ENCODE measurements around the gene USP32.
A peak's percentile ranks its signal among the peaks of the same experiment; 100 is the strongest.
"Not testable (repeated sequence)": the region's sequence is repeated elsewhere in the genome, so short reads cannot be mapped to it uniquely, and the experiment has no call there.

Gene USP32

DNA sequence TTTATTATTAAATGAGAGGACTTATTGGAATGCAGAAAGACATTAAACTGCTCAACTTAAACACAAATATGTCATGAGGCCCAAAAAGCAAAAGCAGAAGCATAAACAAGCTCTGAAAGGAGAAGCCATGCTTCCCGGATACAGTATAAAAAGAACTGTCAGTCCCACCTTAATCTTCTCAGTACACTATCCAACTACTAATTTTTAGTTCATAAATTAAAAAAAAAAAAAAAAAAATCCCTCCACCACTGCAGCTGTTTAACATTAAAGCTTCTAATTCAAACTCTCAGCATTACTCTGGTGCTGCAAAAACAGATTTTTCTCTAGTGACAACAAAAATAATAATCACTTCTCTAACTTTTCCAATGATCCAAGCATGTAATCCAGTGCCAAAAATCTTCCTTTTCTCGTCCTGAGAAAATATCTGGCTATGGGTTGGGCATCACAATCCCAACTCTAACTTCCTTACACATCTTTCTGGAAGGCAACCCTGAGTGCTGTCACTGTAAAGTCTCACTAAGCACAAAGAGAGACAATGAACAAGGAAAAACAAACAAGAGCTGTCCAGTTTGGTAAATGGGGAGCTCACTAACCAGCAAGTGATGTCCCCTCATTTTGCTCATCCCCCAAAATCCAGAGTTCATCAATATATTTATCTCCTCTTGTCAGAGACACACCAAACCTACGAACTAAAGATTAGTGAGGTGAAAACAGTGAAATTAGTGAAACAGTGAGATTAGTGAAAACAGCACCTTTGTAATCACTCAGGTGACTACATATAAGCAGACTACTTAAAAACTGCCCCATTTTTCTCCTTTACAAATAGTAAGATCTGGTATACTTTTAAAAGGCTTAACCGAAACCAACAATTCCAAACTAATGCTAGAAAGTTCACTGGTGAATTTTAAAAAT lies 5.5 kb downstream of the USP32 start:
- Histone ChIP-seq H4K20me1 (ENCODE audit: insufficient read depth, low read length, poor library complexity, severe bottlenecking) (peaks cover 50% of the 10 kb centered on the region), H3K27me3 (ENCODE audit: insufficient read depth, low read length, poor library complexity, severe bottlenecking) (no peaks in the 10 kb centered on the region), H3K36me3 (ENCODE audit: insufficient read depth, low read length) (no peaks in the 10 kb centered on the region), H3K79me2 (ENCODE audit: insufficient read depth, low read length) (peaks cover 99% of the 10 kb centered on the region), H3K4me2 (ENCODE audit: low read depth, low read length, poor library complexity, severe bottlenecking) (peak overlapping the region; percentile 80), H2AFZ (ENCODE audit: low read length) (no peak overlapping the region), H3K4me3 (ENCODE audit: low read length, poor library complexity, severe bottlenecking) (peak overlapping the region; percentile 69), H3K4me1 (ENCODE audit: insufficient read depth, low read length, poor library complexity, severe bottlenecking) (peaks cover 71% of the 10 kb centered on the region), H3K9me2 (replicated peaks; ENCODE audit: low read depth, low read length) (no peaks in the 10 kb centered on the region), H3K9ac (ENCODE audit: low read depth, low read length, poor library complexity, severe bottlenecking) (peak overlapping the region; percentile 67), H3F3A (ENCODE audit: low read depth) (peaks cover 8% of the 10 kb centered on the region; the same call in 1 of the 2 replicates), H3K9me3 (ENCODE audit: insufficient read depth, low read depth, low read length) (no peaks in the 10 kb centered on the region)
- no peak for TF ChIP-seq EZH2phosphoT487 (IDR thresholded peaks at IDR 0.05; ENCODE audit: borderline replicate concordance)
- TF ChIP-seq, protein P1, sequence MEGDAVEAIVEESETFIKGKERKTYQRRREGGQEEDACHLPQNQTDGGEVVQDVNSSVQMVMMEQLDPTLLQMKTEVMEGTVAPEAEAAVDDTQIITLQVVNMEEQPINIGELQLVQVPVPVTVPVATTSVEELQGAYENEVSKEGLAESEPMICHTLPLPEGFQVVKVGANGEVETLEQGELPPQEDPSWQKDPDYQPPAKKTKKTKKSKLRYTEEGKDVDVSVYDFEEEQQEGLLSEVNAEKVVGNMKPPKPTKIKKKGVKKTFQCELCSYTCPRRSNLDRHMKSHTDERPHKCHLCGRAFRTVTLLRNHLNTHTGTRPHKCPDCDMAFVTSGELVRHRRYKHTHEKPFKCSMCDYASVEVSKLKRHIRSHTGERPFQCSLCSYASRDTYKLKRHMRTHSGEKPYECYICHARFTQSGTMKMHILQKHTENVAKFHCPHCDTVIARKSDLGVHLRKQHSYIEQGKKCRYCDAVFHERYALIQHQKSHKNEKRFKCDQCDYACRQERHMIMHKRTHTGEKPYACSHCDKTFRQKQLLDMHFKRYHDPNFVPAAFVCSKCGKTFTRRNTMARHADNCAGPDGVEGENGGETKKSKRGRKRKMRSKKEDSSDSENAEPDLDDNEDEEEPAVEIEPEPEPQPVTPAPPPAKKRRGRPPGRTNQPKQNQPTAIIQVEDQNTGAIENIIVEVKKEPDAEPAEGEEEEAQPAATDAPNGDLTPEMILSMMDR (conservative IDR thresholded peaks at IDR 0.05; ENCODE audit: low read length): no peak

DNA sequence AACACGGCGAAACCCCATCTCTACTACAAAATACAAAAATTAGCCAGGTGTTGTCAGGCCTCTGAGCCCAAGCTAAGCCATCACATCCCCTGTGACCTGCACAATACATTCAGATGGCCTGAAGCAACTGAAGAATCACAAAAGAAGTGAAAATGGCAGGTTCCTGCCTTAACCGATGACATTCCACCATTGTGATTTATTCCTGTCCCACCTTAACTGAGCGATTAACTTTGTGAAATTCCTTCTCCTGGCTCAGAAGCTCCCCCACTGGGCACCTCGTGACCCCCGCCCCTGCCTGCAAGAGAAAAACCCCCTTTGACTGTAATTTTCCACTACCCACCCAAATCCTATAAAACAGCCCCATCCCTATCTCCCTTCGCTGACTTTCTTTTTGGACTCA lies 7.0 kb downstream of the USP32 start:
- not testable (repeated sequence) for H3K4me3 ChIP-seq (ENCODE audit: low read length, poor library complexity, severe bottlenecking); H3K9me2 ChIP-seq (replicated peaks; ENCODE audit: low read depth, low read length); H3K36me3 ChIP-seq (ENCODE audit: insufficient read depth, low read length); H3K9me3 ChIP-seq (ENCODE audit: insufficient read depth, low read depth, low read length); H3F3A ChIP-seq (ENCODE audit: low read depth); H3K27me3 ChIP-seq (ENCODE audit: insufficient read depth, low read length, poor library complexity, severe bottlenecking); H2AFZ ChIP-seq (ENCODE audit: low read length); H3K9ac ChIP-seq (ENCODE audit: low read depth, low read length, poor library complexity, severe bottlenecking)
- H3K4me1 ChIP-seq (ENCODE audit: insufficient read depth, low read length, poor library complexity, severe bottlenecking): peaks cover 62% of the 10 kb centered on the region
- H3K4me2 ChIP-seq (ENCODE audit: low read depth, low read length, poor library complexity, severe bottlenecking): peak overlapping the region; percentile 59
- peaks cover 87% of the 10 kb centered on the region for H3K79me2 ChIP-seq (ENCODE audit: insufficient read depth, low read length)
- H4K20me1 ChIP-seq (ENCODE audit: insufficient read depth, low read length, poor library complexity, severe bottlenecking): peaks cover 37% of the 10 kb centered on the region

DNA sequence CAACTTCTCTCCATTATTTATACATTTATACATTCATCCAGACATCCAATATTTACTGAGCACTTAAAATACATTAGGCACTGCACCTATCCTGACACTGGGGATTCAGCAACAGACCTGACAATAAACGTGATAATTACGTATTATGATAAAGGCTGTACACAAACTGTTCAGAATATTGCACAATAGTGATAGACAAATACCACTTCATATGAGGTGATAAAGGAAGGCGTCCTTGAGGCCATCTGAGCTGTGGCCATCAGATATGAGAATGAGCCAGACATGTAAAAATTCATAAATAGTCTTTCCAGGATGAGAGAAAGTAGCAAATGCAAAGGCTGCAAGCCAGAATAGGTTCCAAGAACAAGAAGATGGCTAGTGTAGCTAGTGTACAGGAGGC lies 8.6 kb downstream of the USP32 start:
- Histone ChIP-seq H3K4me1 (ENCODE audit: insufficient read depth, low read length, poor library complexity, severe bottlenecking) (peaks cover 57% of the 10 kb centered on the region), H3K27me3 (ENCODE audit: insufficient read depth, low read length, poor library complexity, severe bottlenecking) (no peaks in the 10 kb centered on the region), H3K36me3 (ENCODE audit: insufficient read depth, low read length) (no peaks in the 10 kb centered on the region), H4K20me1 (ENCODE audit: insufficient read depth, low read length, poor library complexity, severe bottlenecking) (peaks cover 25% of the 10 kb centered on the region), H3K79me2 (ENCODE audit: insufficient read depth, low read length) (peaks cover 82% of the 10 kb centered on the region), H3K4me2 (ENCODE audit: low read depth, low read length, poor library complexity, severe bottlenecking) (peak overlapping the region; percentile 59), H3K9ac (ENCODE audit: low read depth, low read length, poor library complexity, severe bottlenecking) (peak overlapping the region; percentile 37), H3K9me2 (replicated peaks; ENCODE audit: low read depth, low read length) (no peaks in the 10 kb centered on the region), H2AFZ (ENCODE audit: low read length) (no peak overlapping the region), H3K4me3 (ENCODE audit: low read length, poor library complexity, severe bottlenecking) (peak overlapping the region; percentile 38), H3K9me3 (ENCODE audit: insufficient read depth, low read depth, low read length) (no peaks in the 10 kb centered on the region), H3F3A (ENCODE audit: low read depth) (peaks cover 8% of the 10 kb centered on the region; the same call in 1 of the 2 replicates)
- TF ChIP-seq, protein P1 (conservative IDR thresholded peaks at IDR 0.05; ENCODE audit: low read length): no peak

Measured in Loucy (cell line).